ENCODE data around the gene GPR157. TPM values are rescaled to one million over a fixed set of nuclear protein-coding genes. Genes with fewer than 3 reads are reported as not detected.

Gene GPR157
- total and polyA plus RNA-seq, 2 of the 13 experiments (the other 11 are each of a cell fraction or from before 2014, with no cell fraction given) = 10.1 to 19.2 TPM

- peak; percentile 53; the same call in 1 of the 2 replicates for TF ChIP-seq MEF2D (CRISPR knock-in tag; IDR thresholded peaks at IDR 0.05)
- TF ChIP-seq ZNF691 (CRISPR knock-in tag; IDR thresholded peaks at IDR 0.05; ENCODE audit: borderline replicate concordance, low read depth) = peak; percentile 78; the same call in 1 of the 2 replicates
- peak; percentile 93 for TF ChIP-seq ZNF891 (CRISPR knock-in tag; IDR thresholded peaks at IDR 0.05)
- peak; percentile 37; the same call in 1 of the 2 replicates for TF ChIP-seq ZNF543 (CRISPR knock-in tag; IDR thresholded peaks at IDR 0.05)
- TF ChIP-seq RAD21 (CRISPR knock-in tag; IDR thresholded peaks at IDR 0.05) = peak; percentile 93
- peak; percentile 32; the same call in 1 of the 2 replicates for TF ChIP-seq ZMYM3 (CRISPR knock-in tag; IDR thresholded peaks at IDR 0.05)
- peak; percentile 19; the same call in 1 of the 2 replicates for TF ChIP-seq HNF4A (CRISPR knock-in tag; IDR thresholded peaks at IDR 0.05)
- no peak for TF ChIP-seq ZBTB2 (CRISPR knock-in tag; IDR thresholded peaks at IDR 0.05; ENCODE audit: low read depth)
- no peak for TF ChIP-seq NR3C1 (CRISPR knock-in tag; IDR thresholded peaks at IDR 0.05)
- no peak for TF ChIP-seq NR2F6 (IDR thresholded peaks at IDR 0.05)
- TF ChIP-seq NR2F6 (CRISPR knock-in tag; IDR thresholded peaks at IDR 0.05) = peak; percentile 68
- peak; percentile 38; the same call in 1 of the 2 replicates for TF ChIP-seq KAT8 (CRISPR knock-in tag; IDR thresholded peaks at IDR 0.05)
- TF ChIP-seq DPF2 (CRISPR knock-in tag; IDR thresholded peaks at IDR 0.05; ENCODE audit: borderline replicate concordance, low read depth) = 0 out of 2 replicates have a peak, but pooled peaks have one; percentile 22
- TF ChIP-seq ATF2 (CRISPR knock-in tag; IDR thresholded peaks at IDR 0.05) = 0 out of 2 replicates have a peak, but pooled peaks have one; percentile 52
- TF ChIP-seq ZSCAN9 (CRISPR knock-in tag; IDR thresholded peaks at IDR 0.05; ENCODE audit: borderline replicate concordance) = 0 out of 2 replicates have a peak, but pooled peaks have one; percentile 22
- no peak for TF ChIP-seq HDAC1 (CRISPR knock-in tag; IDR thresholded peaks at IDR 0.05)
- TF ChIP-seq XRCC5 (optimal IDR thresholded peaks at IDR 0.05; ENCODE audit: low read length) = peak; percentile 78
- TF ChIP-seq SMAD1 (CRISPR knock-in tag; IDR thresholded peaks at IDR 0.05; ENCODE audit: borderline replicate concordance, low read depth) = no peak; the same call in 1 of the 2 replicates
- 0 out of 2 replicates have a peak, but pooled peaks have one; percentile 42 for TF ChIP-seq GTF3A (CRISPR knock-in tag; conservative IDR thresholded peaks at IDR 0.05)
- no peak for TF ChIP-seq MEIS2 (CRISPR knock-in tag; IDR thresholded peaks at IDR 0.05)
- TF ChIP-seq PHF8 (CRISPR knock-in tag; IDR thresholded peaks at IDR 0.05) = peak; percentile 28; the same call in 1 of the 2 replicates
- TF ChIP-seq ZNF34 (CRISPR knock-in tag; IDR thresholded peaks at IDR 0.05; ENCODE audit: borderline replicate concordance) = 0 out of 2 replicates have a peak, but pooled peaks have one; percentile 55
- peak; percentile 44; the same call in 1 of the 2 replicates for TF ChIP-seq ZBTB7B (CRISPR knock-in tag; IDR thresholded peaks at IDR 0.05)
- peak; percentile 30; the same call in 1 of the 3 replicates for TF ChIP-seq MXI1 (IDR thresholded peaks at IDR 0.05; ENCODE audit: borderline replicate concordance, low read depth, low read length)
- 0 out of 2 replicates have a peak, but pooled peaks have one; percentile 15 for TF ChIP-seq SIX1 (CRISPR knock-in tag; IDR thresholded peaks at IDR 0.05; ENCODE audit: borderline replicate concordance)
- peak; percentile 26; the same call in 1 of the 2 replicates for TF ChIP-seq TFAP4 (IDR thresholded peaks at IDR 0.05; ENCODE audit: borderline replicate concordance, low read depth)
- 0 out of 2 replicates have a peak, but pooled peaks have one; percentile 59 for TF ChIP-seq KDM3A (CRISPR knock-in tag; IDR thresholded peaks at IDR 0.05; ENCODE audit: low read depth)
- no peak for TF ChIP-seq ZNF644 (CRISPR knock-in tag; IDR thresholded peaks at IDR 0.05; ENCODE audit: low read depth)
Observed at GRCh38 chr1:9110669-9111356, 18.1 kb downstream of the GPR157 start (continued).

Measured in HepG2 (cell line).